Left ventricle myocardium superior (tissue), 1 donor: ENCODE results near the gene MIPOL1. TPM values are rescaled to one million over a fixed set of nuclear protein-coding genes. Genes with fewer than 3 reads are reported as not detected.

ENCODE experiments used
- ATAC-seq: fragments of 200-7000 bp; cut with Tn5 transposase; one replicate; pipeline ENCODE4 v1.9.1; 2020; ENCODE audit warnings: mild to moderate bottlenecking, moderate library complexity
- DNase-seq: peaks from one replicate; pipeline ENCODE4 v3.0.0-alpha.2; 2020
- intact Hi-C: fragments of 100-400 bp; cut with micrococcal nuclease; formaldehyde crosslinking; loops from one replicate; pipeline ENCODE4 v1.11.0; 2022
- total RNA-seq: library from RNA; stranded (reverse); fragmentation: NEBNext Ultra II Directional; extraction: Animal tissue kit (Norgen Biotek cat#: 25700); gene quantifications from one replicate; pipeline ENCODE4 v1.2.1, GENCODE V29; 2021
- donor health status: DM: no; HTN: yes; CAD: no; lungs with severe emphysema.

The MIPOL1 gene
- total RNA-seq, 1 donor from 2014 or later = 6.5 TPM

DNA sequence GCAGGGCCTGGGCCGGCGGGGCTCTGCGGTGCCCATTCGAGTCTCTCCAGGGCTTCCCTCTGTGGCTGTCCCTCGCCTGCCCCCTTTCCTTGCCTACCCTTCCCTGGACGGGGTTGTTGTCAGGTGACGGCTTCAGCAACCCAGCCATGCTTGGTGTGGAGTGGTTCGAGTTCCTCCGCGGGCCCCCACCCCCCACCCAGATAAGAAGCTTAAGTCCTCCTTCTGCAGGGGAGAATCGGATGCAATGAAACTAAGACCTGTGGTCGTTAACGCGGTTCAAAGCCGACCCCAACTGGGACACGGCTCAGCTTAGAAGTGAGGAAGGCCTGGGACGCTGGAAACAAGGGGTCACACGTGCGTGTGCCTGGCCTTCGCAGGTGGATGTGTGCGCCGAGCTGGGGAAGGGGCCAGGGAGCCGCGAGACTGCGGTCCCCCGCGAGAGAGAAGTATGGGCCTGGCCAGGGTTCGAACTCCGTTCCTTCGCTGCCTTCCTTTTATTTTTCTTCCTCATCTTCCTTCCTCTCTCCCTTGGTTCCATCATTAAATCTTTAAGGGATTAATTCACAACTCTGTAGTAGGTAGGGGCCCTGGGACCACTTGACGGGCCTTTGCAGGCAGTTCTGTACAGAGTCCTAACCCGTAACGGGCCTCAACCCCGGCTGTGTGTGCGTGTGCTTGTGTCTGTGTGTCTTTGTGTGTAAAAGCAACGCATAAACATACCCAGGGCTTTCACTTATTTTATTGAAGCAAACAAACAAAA is 401.2 kb downstream of the MIPOL1 start:
- DNase-seq (no peak), ATAC-seq (no peak)
- intact Hi-C loops = no loop called here

DNA sequence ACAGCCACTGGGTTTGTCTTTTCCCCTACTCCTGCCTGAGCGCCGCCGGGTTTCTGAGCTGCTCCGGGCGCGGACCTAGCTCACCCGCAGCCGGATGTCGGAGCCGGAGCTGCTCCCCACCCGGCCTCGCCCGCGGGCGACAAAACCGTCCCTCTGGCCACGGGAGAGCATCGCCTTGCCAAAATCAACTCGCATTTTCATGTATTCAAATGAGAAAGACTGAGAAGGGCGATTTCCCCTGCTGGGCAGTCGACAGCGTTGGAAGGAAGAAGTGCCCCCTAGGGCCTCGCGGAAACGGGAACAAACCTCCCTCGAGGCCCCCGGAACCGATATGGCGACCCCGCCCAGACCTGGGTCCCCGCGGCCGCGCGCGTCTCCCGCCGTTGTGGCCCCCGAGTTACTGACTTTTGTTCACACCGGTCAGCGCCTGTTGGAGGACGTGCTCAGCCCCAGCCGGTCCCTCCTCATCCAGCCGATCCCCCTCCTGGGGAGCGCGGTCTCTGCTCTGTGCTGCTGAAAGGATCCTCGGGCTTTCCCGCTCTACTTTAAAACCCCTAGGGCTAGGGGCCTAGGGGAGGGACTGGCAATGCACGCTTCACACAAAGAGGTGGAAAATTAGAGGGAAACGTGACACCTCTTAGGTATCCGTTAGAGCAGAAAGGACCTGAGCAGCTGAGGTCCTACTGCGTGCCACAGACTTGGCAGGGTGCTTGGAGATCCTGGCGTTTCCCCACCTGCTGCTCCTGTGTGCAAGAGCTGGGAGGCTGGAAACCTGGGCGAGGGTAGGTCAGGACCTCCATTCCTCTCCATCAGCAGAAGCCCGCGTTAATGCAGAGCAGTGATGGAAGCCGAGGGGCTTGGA is 402.0 kb downstream of the MIPOL1 start:
- intact Hi-C loops = no loop called here
- ATAC-seq (no peak), DNase-seq (no peak)

DNA sequence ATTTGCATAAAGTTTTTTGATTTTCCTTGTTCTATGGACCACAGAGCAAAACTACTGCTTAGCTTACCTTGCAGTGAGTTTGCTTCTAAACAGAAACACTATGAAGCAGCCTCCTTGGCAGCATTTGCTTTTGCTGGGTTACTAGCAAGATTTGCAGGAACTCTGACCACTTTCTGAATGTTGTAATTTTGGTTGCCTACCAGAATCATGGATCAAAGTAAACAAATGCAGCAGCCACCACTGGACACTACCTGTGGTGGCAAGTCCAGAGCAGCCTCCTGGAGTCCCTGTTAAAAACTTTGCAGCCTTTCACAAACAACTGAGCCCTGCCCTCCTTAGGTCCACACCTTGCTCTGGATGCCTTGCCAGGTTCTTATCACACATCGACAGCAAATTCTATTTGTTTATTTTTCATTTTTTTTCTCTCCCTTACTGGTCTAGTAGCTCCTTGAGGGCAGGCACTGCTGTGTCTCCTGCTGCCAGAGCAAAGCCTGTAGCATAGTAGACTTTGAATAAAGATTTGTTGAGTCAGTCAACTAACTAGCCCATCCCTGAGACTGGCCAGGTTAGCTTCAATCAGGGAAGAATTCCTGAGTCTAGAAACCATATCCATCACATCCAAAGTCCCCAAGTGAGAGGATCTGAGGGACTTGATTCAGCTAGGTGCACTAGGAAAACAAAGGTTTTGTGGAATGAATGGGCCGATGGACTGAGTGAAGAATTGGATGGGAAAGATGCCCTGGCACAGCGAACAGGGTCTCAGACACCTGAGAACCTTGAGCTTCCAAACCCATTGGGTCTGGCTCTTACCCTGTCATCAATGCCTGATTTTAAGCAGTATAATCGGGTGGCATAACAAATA is 403.4 kb downstream of the MIPOL1 start:
- ATAC-seq (no peak), DNase-seq (no peak)
- intact Hi-C loops = no loop called here

DNA sequence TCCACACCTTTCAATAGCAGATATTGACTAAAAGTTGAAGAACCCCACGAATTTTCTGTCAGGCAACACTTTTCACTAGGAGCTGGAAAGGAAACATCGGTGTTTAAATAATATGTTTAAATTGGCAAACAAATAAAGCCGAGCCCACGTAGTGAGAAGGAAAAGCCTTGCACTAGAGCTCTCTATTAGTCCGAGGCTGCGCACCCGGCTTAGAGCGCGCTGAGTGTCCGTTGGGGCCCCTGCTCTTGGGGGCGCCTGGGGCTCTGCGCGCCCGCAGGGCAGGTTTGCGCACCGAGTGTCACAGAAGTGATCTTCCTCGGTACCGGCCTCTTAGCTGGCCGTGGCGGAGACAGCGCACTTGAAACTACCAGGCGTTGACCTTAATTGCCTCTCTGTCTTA is 404.1 kb downstream of the MIPOL1 start:
- intact Hi-C loops = no loop called here
- DNase-seq (no peak), ATAC-seq (no peak)

Other genes with a start within 250 kb of the MIPOL1 start
- gene SLC25A21, start 25.3 kb upstream of the MIPOL1 start, total RNA-seq = 0.89 TPM